A549 (cell line): ENCODE data around the gene ADAM10.

Experiments
- BHLHE40 ChIP-seq: IDR thresholded peaks from 2 replicates; pipeline ENCODE4 v1.6.1; 2012; ENCODE audit warnings: low read depth, low read length, inconsistent platforms
- GATA3 ChIP-seq: IDR thresholded peaks from 2 replicates; pipeline ENCODE4 v1.6.1; 2012; ENCODE audit warnings: borderline replicate concordance
- POLR2A ChIP-seq: IDR thresholded peaks from 2 replicates; pipeline ENCODE4 v1.6.1; 2012; ENCODE audit warnings: mild to moderate bottlenecking, low read length
- TF ChIP-seq, protein P1 (sequence below): fragments of >200 bp; sonication (Bioruptor Twin); formaldehyde crosslinking; IDR thresholded peaks from 3 replicates; pipeline ENCODE4 v1.5.1; 2016

GRCh38 chr15:58734859-58735258 lies 14.6 kb downstream of the ADAM10 start:
- TF ChIP-seq, protein P1, sequence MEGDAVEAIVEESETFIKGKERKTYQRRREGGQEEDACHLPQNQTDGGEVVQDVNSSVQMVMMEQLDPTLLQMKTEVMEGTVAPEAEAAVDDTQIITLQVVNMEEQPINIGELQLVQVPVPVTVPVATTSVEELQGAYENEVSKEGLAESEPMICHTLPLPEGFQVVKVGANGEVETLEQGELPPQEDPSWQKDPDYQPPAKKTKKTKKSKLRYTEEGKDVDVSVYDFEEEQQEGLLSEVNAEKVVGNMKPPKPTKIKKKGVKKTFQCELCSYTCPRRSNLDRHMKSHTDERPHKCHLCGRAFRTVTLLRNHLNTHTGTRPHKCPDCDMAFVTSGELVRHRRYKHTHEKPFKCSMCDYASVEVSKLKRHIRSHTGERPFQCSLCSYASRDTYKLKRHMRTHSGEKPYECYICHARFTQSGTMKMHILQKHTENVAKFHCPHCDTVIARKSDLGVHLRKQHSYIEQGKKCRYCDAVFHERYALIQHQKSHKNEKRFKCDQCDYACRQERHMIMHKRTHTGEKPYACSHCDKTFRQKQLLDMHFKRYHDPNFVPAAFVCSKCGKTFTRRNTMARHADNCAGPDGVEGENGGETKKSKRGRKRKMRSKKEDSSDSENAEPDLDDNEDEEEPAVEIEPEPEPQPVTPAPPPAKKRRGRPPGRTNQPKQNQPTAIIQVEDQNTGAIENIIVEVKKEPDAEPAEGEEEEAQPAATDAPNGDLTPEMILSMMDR = no peak
- TF ChIP-seq GATA3 = no peak
- no peak for TF ChIP-seq BHLHE40
- TF ChIP-seq POLR2A = no peak
